Measurements from ENCODE around the gene SGSH.
"Not testable (repeated sequence)": the region's sequence is repeated elsewhere in the genome, so short reads cannot be mapped to it uniquely, and the experiment has no call there.

Gene SGSH

DNA sequence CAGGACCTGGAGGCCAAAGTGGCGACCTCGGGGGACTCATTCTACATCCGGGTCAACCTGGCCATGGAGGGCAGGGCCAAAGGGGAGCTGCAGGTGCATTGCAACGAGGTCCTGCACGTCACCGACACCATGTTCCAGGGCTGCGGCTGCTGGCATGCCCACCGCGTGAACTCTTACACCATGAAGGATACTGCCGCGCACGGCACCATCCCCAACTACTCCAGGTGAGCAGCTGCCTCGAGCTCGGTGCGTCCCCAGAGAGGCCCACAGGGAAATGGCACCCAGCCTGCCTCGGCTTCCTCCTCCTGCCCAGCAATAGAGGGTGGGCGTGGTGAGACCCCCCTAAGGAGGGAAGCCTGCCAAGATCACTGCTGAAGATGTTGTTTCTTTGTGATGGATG, 17.9 kb downstream of the SGSH start:
- FAIRE-seq (no peak), DNase-seq (ENCODE audit: insufficient read length, low spot score) (no peak)
- TF ChIP-seq, protein P1, sequence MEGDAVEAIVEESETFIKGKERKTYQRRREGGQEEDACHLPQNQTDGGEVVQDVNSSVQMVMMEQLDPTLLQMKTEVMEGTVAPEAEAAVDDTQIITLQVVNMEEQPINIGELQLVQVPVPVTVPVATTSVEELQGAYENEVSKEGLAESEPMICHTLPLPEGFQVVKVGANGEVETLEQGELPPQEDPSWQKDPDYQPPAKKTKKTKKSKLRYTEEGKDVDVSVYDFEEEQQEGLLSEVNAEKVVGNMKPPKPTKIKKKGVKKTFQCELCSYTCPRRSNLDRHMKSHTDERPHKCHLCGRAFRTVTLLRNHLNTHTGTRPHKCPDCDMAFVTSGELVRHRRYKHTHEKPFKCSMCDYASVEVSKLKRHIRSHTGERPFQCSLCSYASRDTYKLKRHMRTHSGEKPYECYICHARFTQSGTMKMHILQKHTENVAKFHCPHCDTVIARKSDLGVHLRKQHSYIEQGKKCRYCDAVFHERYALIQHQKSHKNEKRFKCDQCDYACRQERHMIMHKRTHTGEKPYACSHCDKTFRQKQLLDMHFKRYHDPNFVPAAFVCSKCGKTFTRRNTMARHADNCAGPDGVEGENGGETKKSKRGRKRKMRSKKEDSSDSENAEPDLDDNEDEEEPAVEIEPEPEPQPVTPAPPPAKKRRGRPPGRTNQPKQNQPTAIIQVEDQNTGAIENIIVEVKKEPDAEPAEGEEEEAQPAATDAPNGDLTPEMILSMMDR (IDR thresholded peaks at IDR 0.05; ENCODE audit: insufficient read depth, missing control alignments), result no peak

DNA sequence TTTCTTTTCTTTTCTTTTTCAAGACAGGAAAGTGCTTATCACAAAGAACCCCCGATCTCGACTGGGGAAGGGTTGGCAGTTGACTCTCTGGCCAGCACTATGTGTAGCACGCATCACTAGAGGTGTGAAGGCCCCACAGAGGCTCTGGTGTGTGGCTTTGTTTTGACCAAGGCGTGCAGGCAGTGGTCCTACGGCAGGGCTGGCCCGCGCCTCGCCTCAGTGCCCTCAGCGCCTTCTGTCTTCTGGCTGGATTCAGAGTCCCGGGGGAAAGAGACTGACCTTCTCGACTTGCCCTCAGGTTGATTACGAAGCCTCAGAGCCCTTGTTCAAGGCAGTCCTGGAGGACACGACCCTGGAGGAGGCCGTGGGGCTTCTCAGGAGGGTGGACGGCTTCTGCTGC, 18.7 kb downstream of the SGSH start:
- TF ChIP-seq, protein P1 (IDR thresholded peaks at IDR 0.05; ENCODE audit: insufficient read depth, missing control alignments), result no peak
- no peak for FAIRE-seq

GRCh38 chr17:80199295-80199694, 20.8 kb downstream of the SGSH start:
- not testable (repeated sequence) for DNase-seq (ENCODE audit: insufficient read length, low spot score); FAIRE-seq

More for the DNA sequence above, 18.7 kb downstream of the SGSH start:
- no peak for DNase-seq (ENCODE audit: insufficient read length, low spot score)

- FAIRE-seq (no peak), DNase-seq (ENCODE audit: insufficient read length, low spot score) (no peak)
- TF ChIP-seq, protein P1 (IDR thresholded peaks at IDR 0.05; ENCODE audit: insufficient read depth, missing control alignments), result no peak
Measured at GRCh38 chr17:80198144-80198661, 21.9 kb downstream of the SGSH start.

- DNase-seq (ENCODE audit: insufficient read length, low spot score) (no peak), FAIRE-seq (no peak)
- TF ChIP-seq, protein P1 (IDR thresholded peaks at IDR 0.05; ENCODE audit: insufficient read depth, missing control alignments), result no peak
Measured at GRCh38 chr17:80196652-80197051, 23.5 kb downstream of the SGSH start.

GRCh38 chr17:80195671-80196529, 24.2 kb downstream of the SGSH start:
- TF ChIP-seq, protein P1 (IDR thresholded peaks at IDR 0.05; ENCODE audit: insufficient read depth, missing control alignments), result peak; percentile 94
- FAIRE-seq, result no peak
- no peak for DNase-seq (ENCODE audit: insufficient read length, low spot score)

GRCh38 chr17:80195141-80195540, 25.0 kb downstream of the SGSH start:
- TF ChIP-seq, protein P1 (IDR thresholded peaks at IDR 0.05; ENCODE audit: insufficient read depth, missing control alignments), result no peak
- DNase-seq (ENCODE audit: insufficient read length, low spot score) (no peak), FAIRE-seq (no peak)

Measured in D721Med (cell line).